HL-60 (cell line): ENCODE data around the gene RBMS3.

Experiments used
- CTCF ChIP-seq: IDR thresholded peaks from one replicate; pipeline ENCODE4 v1.5.1; 2011; ENCODE audit warnings: low read length, control low read depth, inconsistent platforms; ENCODE audit not compliant: insufficient read depth
- GABPA ChIP-seq: IDR thresholded peaks from 2 replicates; pipeline ENCODE4 v1.6.1; 2012; ENCODE audit warnings: low read depth
- POLR2AphosphoS5 ChIP-seq: IDR thresholded peaks from 2 replicates; pipeline ENCODE4 v1.6.1; 2012; ENCODE audit warnings: low read depth
- REST ChIP-seq: IDR thresholded peaks from 2 replicates; pipeline ENCODE4 v1.6.1; 2012; ENCODE audit warnings: low read depth; ENCODE audit not compliant: insufficient replicate concordance
- SPI1 ChIP-seq: IDR thresholded peaks from 2 replicates; pipeline ENCODE4 v1.6.1; 2012; ENCODE audit warnings: low read depth, mild to moderate bottlenecking, borderline replicate concordance

- TF ChIP-seq CTCF (no peak), REST (no peak), SPI1 (no peak), GABPA (no peak), POLR2AphosphoS5 (no peak)
Measured at GRCh38 chr3:29282427-29283230, 1.8 kb downstream of the RBMS3 start.
